Mesendoderm (in vitro differentiated cells): ENCODE results near the gene SHANK3.

ENCODE experiments used
- DNase-seq: peaks from one replicate; pipeline ENCODE4 v3.0.0; 2013
- H2AK5ac ChIP-seq: 2 replicates; pipeline ENCODE4 v1.6.1; 2013; ENCODE audit warnings: low read length, inconsistent platforms
- H2BK120ac ChIP-seq: 2 replicates; pipeline ENCODE4 v1.6.1; 2013; ENCODE audit warnings: low read depth, mild to moderate bottlenecking, low read length, moderate library complexity, mixed read lengths
- H2BK15ac ChIP-seq: replicated peaks from 2 replicates; pipeline ENCODE4 v1.6.1; 2013; ENCODE audit warnings: low read depth, mild to moderate bottlenecking, moderate library complexity
- H2BK5ac ChIP-seq: 2 replicates; pipeline ENCODE4 v1.6.1; 2013; ENCODE audit warnings: low read length, inconsistent platforms
- H3K18ac ChIP-seq: 2 replicates; pipeline ENCODE4 v1.6.1; 2013; ENCODE audit warnings: mild to moderate bottlenecking, low read length, mixed read lengths
- H3K23ac ChIP-seq: one replicate; pipeline ENCODE4 v1.6.1; 2013; ENCODE audit warnings: low read length
- H3K27ac ChIP-seq: 2 replicates; pipeline ENCODE4 v1.5.1; 2013; ENCODE audit warnings: low read depth, mild to moderate bottlenecking, inconsistent platforms, low read length, moderate library complexity
- H3K27me3 ChIP-seq: 2 replicates; pipeline ENCODE4 v1.6.1; 2013; ENCODE audit warnings: low read length, control low read depth, mild to moderate bottlenecking, inconsistent platforms; ENCODE audit not compliant: insufficient read depth, poor library complexity
- H3K36me3 ChIP-seq: 2 replicates; pipeline ENCODE4 v1.6.1; 2013; ENCODE audit warnings: low read length, inconsistent platforms; ENCODE audit not compliant: control insufficient read depth, insufficient read depth
- H3K4ac ChIP-seq: one replicate; pipeline ENCODE4 v1.6.1; 2013; ENCODE audit warnings: low read depth, mild to moderate bottlenecking, low read length, moderate library complexity
- H3K4me1 ChIP-seq: 2 replicates; pipeline ENCODE4 v1.6.1; 2013; ENCODE audit warnings: low read depth, low read length, inconsistent platforms; ENCODE audit not compliant: control insufficient read depth
- H3K4me2 ChIP-seq: 2 replicates; pipeline ENCODE4 v1.6.1; 2013; ENCODE audit warnings: low read length
- H3K4me3 ChIP-seq: 2 replicates; pipeline ENCODE4 v1.5.1; 2013; ENCODE audit warnings: mild to moderate bottlenecking, low read length
- H3K56ac ChIP-seq: one replicate; pipeline ENCODE4 v1.6.1; 2013; ENCODE audit warnings: low read length
- H3K79me1 ChIP-seq: 2 replicates; pipeline ENCODE4 v1.6.1; 2013; ENCODE audit warnings: low read length, inconsistent platforms
- H3K79me2 ChIP-seq: 2 replicates; pipeline ENCODE4 v1.6.1; 2013; ENCODE audit warnings: mild to moderate bottlenecking, low read length; ENCODE audit not compliant: control insufficient read depth, insufficient read depth
- H3K9ac ChIP-seq: 2 replicates; pipeline ENCODE4 v1.6.1; 2013; ENCODE audit warnings: low read length, inconsistent platforms
- H4K5ac ChIP-seq: one replicate; pipeline ENCODE4 v1.6.1; 2013; ENCODE audit warnings: low read length
- H4K8ac ChIP-seq: one replicate; pipeline ENCODE4 v1.6.1; 2013; ENCODE audit warnings: low read depth, mild to moderate bottlenecking, control low read depth, low read length, moderate library complexity
- WGBS: extraction: QIAGEN DNeasy Blood & Tissue Kit; methylation state at CpG from one replicate; pipeline ENCODE4 v1.1.7; 2013; ENCODE audit warnings: low lambda C conversion rate, missing lambda C conversion rate; ENCODE audit not compliant: insufficient coverage; ENCODE audit errors: extremely low coverage; 5-methylcytosine and 5-hydroxymethylcytosine counted together

Gene SHANK3

DNA sequence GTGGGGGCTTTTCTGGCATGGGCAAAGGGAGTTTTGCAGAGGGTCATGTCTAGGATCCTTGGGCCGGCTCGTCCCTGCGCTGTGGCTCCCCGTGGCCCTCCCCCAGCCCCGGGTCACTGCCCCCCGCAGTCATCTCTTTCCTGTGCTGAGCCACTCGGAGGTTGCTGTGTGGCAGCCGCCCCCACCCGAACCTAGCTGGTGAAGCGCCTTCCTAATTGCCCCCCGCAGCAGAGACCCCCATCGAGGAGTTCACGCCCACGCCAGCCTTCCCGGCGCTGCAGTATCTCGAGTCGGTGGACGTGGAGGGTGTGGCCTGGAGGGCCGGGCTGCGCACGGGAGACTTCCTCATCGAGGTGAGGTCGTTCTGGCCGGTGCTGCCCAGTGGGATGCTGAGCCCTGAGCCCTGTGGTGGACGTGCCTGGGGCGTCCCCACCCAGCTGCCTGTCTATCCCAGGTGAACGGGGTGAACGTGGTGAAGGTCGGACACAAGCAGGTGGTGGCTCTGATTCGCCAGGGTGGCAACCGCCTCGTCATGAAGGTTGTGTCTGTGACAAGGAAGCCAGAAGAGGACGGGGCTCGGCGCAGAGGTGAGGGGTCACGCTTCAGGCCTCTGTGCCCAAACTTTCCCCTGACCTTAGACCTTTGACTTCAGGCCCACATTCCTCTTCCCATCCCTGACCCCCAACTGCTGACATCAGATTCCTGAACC lies 32.0 kb downstream of the SHANK3 start:
- H3K4me2 ChIP-seq: no peak overlapping the region
- no peaks in the 10 kb centered on the region for H3K79me2 ChIP-seq
- H3K4me3 ChIP-seq: no peak overlapping the region
- H2AK5ac ChIP-seq: no peak overlapping the region
- H4K8ac ChIP-seq: no peak overlapping the region
- H3K27me3 ChIP-seq: no peaks in the 10 kb centered on the region
- H3K27ac ChIP-seq: no peak overlapping the region
- DNase-seq: no peak
- H3K4ac ChIP-seq: no peak overlapping the region
- H2BK5ac ChIP-seq: no peak overlapping the region
- H3K36me3 ChIP-seq: no peaks in the 10 kb centered on the region
- no peak overlapping the region for H4K5ac ChIP-seq
- H2BK15ac ChIP-seq: no peak overlapping the region
- no peak overlapping the region for H3K18ac ChIP-seq
- H3K56ac ChIP-seq: no peak overlapping the region
- no peaks in the 10 kb centered on the region for H3K4me1 ChIP-seq
- no peak overlapping the region for H3K9ac ChIP-seq
- WGBS: no CpG with 5 or more reads among the region's 37 CpGs
- no peak overlapping the region for H3K23ac ChIP-seq
- no peak overlapping the region for H2BK120ac ChIP-seq
- H3K79me1 ChIP-seq: no peaks in the 10 kb centered on the region

DNA sequence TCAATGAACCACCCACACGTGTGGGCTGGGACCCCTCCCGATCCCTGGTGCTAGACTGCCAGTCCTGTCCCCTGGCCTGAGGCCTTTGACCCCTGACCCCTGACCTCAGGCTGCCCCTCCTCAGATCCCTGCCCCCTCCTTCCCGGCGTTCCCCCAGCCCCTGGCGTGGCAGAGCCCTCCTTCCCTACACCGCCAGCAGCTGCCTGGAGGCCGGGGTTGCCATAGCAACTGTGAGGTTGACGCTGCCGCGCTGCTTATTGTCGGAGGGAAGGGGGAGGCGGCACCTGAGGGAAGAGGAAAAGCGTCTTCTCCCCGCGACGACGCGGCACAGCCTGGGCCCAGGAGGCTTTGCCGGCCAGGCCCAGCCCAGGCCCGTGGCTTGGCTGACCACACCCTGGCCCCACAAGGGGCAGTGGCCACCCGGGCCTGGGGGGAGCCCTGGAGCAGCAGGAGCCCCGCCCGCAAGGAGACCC lies 32.6 kb downstream of the SHANK3 start:
- no peak overlapping the region for H3K27ac ChIP-seq
- H3K4me2 ChIP-seq: no peak overlapping the region
- WGBS: no CpG with 5 or more reads among the region's 23 CpGs
- no peak overlapping the region for H3K9ac ChIP-seq
- peak; percentile 95 for DNase-seq
- H2BK5ac ChIP-seq: no peak overlapping the region
- H3K18ac ChIP-seq: no peak overlapping the region
- H4K8ac ChIP-seq: no peak overlapping the region
- no peaks in the 10 kb centered on the region for H3K79me2 ChIP-seq
- H3K27me3 ChIP-seq: no peaks in the 10 kb centered on the region
- H4K5ac ChIP-seq: no peak overlapping the region
- H2BK15ac ChIP-seq: no peak overlapping the region
- no peak overlapping the region for H3K4ac ChIP-seq
- H3K4me1 ChIP-seq: no peaks in the 10 kb centered on the region
- no peaks in the 10 kb centered on the region for H3K36me3 ChIP-seq
- H2BK120ac ChIP-seq: no peak overlapping the region
- no peaks in the 10 kb centered on the region for H3K79me1 ChIP-seq
- H3K56ac ChIP-seq: no peak overlapping the region
- H3K4me3 ChIP-seq: no peak overlapping the region
- H2AK5ac ChIP-seq: no peak overlapping the region
- H3K23ac ChIP-seq: no peak overlapping the region

DNA sequence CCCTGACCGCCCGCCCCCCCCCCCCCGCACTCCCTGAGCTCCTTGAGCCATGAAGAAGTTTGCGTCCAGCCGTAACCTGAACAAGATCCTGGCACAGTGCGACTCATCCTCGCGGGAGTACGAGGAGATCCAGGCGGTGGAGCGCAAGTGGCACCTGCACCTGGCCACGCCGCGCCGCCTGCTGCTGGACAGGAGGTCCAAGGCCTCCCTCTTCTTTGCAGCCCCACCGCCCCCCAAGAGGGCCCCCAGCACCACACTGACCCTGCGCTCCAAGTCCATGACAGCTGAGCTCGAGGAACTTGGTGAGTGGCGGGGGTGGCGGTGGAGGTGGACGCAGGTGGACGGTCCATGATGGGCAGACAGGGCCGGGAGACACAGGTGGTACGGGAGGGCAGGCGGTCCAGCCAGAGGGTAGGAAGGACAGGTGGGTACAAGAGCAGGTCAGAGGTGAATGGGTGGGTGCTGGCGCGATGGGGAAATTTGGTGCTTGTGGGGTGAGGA lies 33.3 kb downstream of the SHANK3 start:
- Histone ChIP-seq H3K56ac (no peak overlapping the region), H3K36me3 (no peaks in the 10 kb centered on the region), H3K23ac (no peak overlapping the region), H3K9ac (no peak overlapping the region), H3K4me3 (no peak overlapping the region), H3K4me1 (no peaks in the 10 kb centered on the region), H3K4ac (no peak overlapping the region), H3K27ac (no peak overlapping the region), H4K5ac (no peak overlapping the region), H4K8ac (no peak overlapping the region), H2BK15ac (no peak overlapping the region), H3K79me2 (no peaks in the 10 kb centered on the region), H2BK5ac (no peak overlapping the region), H3K79me1 (no peaks in the 10 kb centered on the region), H2AK5ac (no peak overlapping the region), H3K18ac (no peak overlapping the region), H3K4me2 (no peak overlapping the region), H3K27me3 (no peaks in the 10 kb centered on the region), H2BK120ac (no peak overlapping the region)
- DNase-seq: no peak
- WGBS: no CpG with 5 or more reads among the region's 27 CpGs

DNA sequence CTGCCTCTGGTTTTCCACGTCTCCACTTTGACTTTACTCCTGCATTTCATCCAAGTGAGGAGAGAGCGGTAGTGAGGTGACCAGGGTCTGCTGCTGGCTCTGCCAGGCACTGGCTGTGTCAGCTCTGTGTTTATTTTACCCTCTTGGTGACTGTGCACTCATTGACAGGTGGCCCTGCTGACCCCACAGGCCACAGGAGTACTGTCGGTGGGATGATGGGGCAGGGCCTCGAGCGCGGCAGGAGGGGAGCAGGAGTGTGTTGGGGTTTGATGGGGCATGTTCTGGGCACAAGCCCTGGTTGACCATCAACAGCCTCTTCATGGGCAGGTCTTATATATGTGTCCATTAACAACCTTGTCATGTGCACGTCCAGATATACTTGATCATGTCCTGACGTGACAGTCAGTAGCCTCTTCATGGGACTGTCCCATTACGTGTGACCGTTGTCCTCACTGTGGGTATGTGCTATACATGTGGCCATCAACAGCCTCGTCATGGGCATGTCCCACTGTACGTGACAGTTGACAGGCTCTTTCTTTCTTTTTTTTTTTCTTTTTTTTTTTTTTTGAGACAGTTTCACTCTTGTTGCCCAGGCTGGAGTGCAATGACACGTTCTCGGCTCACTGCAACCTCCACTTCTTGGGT lies 34.0 kb downstream of the SHANK3 start:
- Histone ChIP-seq H3K36me3 (no peaks in the 10 kb centered on the region), H3K56ac (no peak overlapping the region), H2BK15ac (no peak overlapping the region), H3K23ac (no peak overlapping the region), H3K4me1 (no peaks in the 10 kb centered on the region), H3K4me3 (no peak overlapping the region), H3K27ac (no peak overlapping the region), H3K27me3 (no peaks in the 10 kb centered on the region), H3K4me2 (no peak overlapping the region), H3K9ac (no peak overlapping the region), H2BK5ac (no peak overlapping the region), H3K79me1 (no peaks in the 10 kb centered on the region), H2AK5ac (no peak overlapping the region), H4K8ac (no peak overlapping the region), H2BK120ac (no peak overlapping the region), H3K79me2 (no peaks in the 10 kb centered on the region), H3K18ac (no peak overlapping the region), H3K4ac (no peak overlapping the region), H4K5ac (no peak overlapping the region)
- WGBS: no CpG with 5 or more reads among the region's 14 CpGs
- no peak for DNase-seq

DNA sequence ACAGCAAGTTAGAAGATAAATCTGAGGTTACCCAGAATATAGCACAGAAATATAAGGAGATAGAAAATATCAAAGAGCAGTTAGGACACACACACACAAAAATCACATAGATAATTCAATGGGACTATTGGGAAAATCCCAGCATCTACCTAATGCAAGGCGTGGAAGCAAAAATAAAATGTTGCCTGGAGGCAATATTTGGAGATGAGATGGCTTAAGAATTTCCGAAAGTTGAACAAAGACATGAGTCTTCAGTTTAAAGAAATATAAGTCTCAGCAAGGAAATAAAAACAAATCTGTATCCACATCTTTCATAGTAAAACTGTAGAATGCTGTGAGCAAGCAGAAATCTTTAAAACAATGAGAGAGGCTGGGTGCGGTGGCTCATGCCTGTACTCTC lies 35.9 kb downstream of the SHANK3 start:
- Histone ChIP-seq H4K5ac (no peak overlapping the region), H3K79me1 (no peaks in the 10 kb centered on the region), H3K4ac (no peak overlapping the region), H3K4me1 (no peaks in the 10 kb centered on the region), H2AK5ac (no peak overlapping the region), H2BK15ac (no peak overlapping the region), H3K36me3 (no peaks in the 10 kb centered on the region), H3K4me2 (no peak overlapping the region), H4K8ac (no peak overlapping the region), H3K27ac (no peak overlapping the region), H2BK5ac (no peak overlapping the region), H3K56ac (no peak overlapping the region), H3K18ac (no peak overlapping the region), H3K9ac (no peak overlapping the region), H3K4me3 (no peak overlapping the region), H3K27me3 (no peaks in the 10 kb centered on the region), H2BK120ac (no peak overlapping the region), H3K23ac (no peak overlapping the region), H3K79me2 (no peaks in the 10 kb centered on the region)
- WGBS: no CpG with 5 or more reads among the region's 3 CpGs
- no peak for DNase-seq
